ENCODE measurements around the gene ALKBH3. TPM values are rescaled to one million over a fixed set of nuclear protein-coding genes. Genes with fewer than 3 reads are reported as not detected.

Gene ALKBH3
- total and polyA plus RNA-seq, 2 of the 13 experiments (the other 11 are each of a cell fraction or from before 2014, with no cell fraction given), result 17.8 to 36.1 TPM

- TF ChIP-seq RBAK (CRISPR knock-in tag; IDR thresholded peaks at IDR 0.05) (peak; percentile 59; the same call in 1 of the 2 replicates), ZNF124 (CRISPR knock-in tag; IDR thresholded peaks at IDR 0.05) (peak; percentile 65), HNF4G (IDR thresholded peaks at IDR 0.05; ENCODE audit: borderline replicate concordance, low read depth, low read length) (no peak), HNF4G (CRISPR knock-in tag; IDR thresholded peaks at IDR 0.05; ENCODE audit: borderline replicate concordance, low read depth) (peak; percentile 77; the same call in 1 of the 2 replicates), TAF1 (CRISPR knock-in tag; IDR thresholded peaks at IDR 0.05) (peak; percentile 75), STAT5B (CRISPR knock-in tag; IDR thresholded peaks at IDR 0.05) (peak; percentile 83; the same call in 1 of the 2 replicates), ZNF282 (IDR thresholded peaks at IDR 0.05; ENCODE audit: partially characterized antibody) (no peak), ZNF614 (CRISPR knock-in tag; IDR thresholded peaks at IDR 0.05; ENCODE audit: borderline replicate concordance) (peak; percentile 60; the same call in 1 of the 2 replicates), PCBP1 (IDR thresholded peaks at IDR 0.05; ENCODE audit: borderline replicate concordance, low read depth, low read length) (peak; percentile 89), ZNF318 (CRISPR knock-in tag; IDR thresholded peaks at IDR 0.05) (0 out of 2 replicates have a peak, but pooled peaks have one; percentile 63), ZNF543 (CRISPR knock-in tag; IDR thresholded peaks at IDR 0.05) (0 out of 2 replicates have a peak, but pooled peaks have one; percentile 36), NRL (CRISPR knock-in tag; IDR thresholded peaks at IDR 0.05; ENCODE audit: borderline replicate concordance) (peak; percentile 86), MIER3 (CRISPR knock-in tag; IDR thresholded peaks at IDR 0.05; ENCODE audit: borderline replicate concordance) (0 out of 2 replicates have a peak, but pooled peaks have one; percentile 62), ZNF598 (CRISPR knock-in tag; IDR thresholded peaks at IDR 0.05; ENCODE audit: borderline replicate concordance) (peak; percentile 69; the same call in 1 of the 2 replicates), U2AF2 (IDR thresholded peaks at IDR 0.05; ENCODE audit: low read depth, low read length) (no peak), ZNF280B (CRISPR knock-in tag; IDR thresholded peaks at IDR 0.05; ENCODE audit: borderline replicate concordance) (peak; percentile 90; the same call in 1 of the 2 replicates), MATR3 (CRISPR knock-in tag; IDR thresholded peaks at IDR 0.05) (no peak), PCBP2 (optimal IDR thresholded peaks at IDR 0.05; ENCODE audit: low read depth, low read length, poor library complexity, severe bottlenecking) (no peak)
- TF ChIP-seq, protein P1, sequence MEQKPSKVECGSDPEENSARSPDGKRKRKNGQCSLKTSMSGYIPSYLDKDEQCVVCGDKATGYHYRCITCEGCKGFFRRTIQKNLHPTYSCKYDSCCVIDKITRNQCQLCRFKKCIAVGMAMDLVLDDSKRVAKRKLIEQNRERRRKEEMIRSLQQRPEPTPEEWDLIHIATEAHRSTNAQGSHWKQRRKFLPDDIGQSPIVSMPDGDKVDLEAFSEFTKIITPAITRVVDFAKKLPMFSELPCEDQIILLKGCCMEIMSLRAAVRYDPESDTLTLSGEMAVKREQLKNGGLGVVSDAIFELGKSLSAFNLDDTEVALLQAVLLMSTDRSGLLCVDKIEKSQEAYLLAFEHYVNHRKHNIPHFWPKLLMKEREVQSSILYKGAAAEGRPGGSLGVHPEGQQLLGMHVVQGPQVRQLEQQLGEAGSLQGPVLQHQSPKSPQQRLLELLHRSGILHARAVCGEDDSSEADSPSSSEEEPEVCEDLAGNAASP (CRISPR knock-in tag; IDR thresholded peaks at IDR 0.05; ENCODE audit: borderline replicate concordance), result peak; percentile 57
Observed at GRCh38 chr11:43880640-43881159, at the start of gene ALKBH3 (continued).
